Thyroid gland (tissue), 4 donors: ENCODE measurements around the gene PPHLN1. TPM values are rescaled to one million over a fixed set of nuclear protein-coding genes. Genes with fewer than 3 reads are reported as not detected.

Source experiments
- DNase-seq, 2 donors: peaks; one replicate each; pipeline ENCODE4 v3.0.0-alpha.2; 2019
- H3K27ac ChIP-seq, 3 donors: fragments of 200-600 bp; sonication (generic); 1 replicate in 2 of 3; 2 replicates in 1 of 3; pipeline ENCODE4 v1.5.1; 2016 to 2019; ENCODE audit warnings: mild to moderate bottlenecking in 1 of 3, moderate library complexity in 1 of 3
- H3K27me3 ChIP-seq: fragments of 200-600 bp; sonication (generic); one replicate; pipeline ENCODE4 v1.5.1; 2019
- H3K36me3 ChIP-seq, 2 donors: fragments of 200-600 bp; sonication (generic); one replicate each; pipeline ENCODE4 v1.5.1; 2016 to 2019
- H3K4me1 ChIP-seq, 2 donors: fragments of 200-600 bp; sonication (generic); one replicate each; pipeline ENCODE4 v1.5.1; 2017 to 2019
- H3K4me3 ChIP-seq, 3 donors: fragments of 200-600 bp; sonication (generic); replicated peaks in 1 of 3; 1 replicate in 2 of 3; 2 replicates in 1 of 3; pipeline ENCODE4 v1.5.1; 2016; ENCODE audit warnings: mild to moderate bottlenecking in 1 of 3
- H3K9me3 ChIP-seq: fragments of 200-600 bp; sonication (generic); one replicate; pipeline ENCODE4 v1.5.1; 2017
- POLR2A ChIP-seq, 2 donors: fragments of 450-650 bp; IDR thresholded peaks; one replicate each; pipeline ENCODE4 v1.6.1; 2017; ENCODE audit warnings: antibody characterized with exemption in 2 of 2, mild to moderate bottlenecking in 2 of 2, moderate library complexity in 1 of 2
- WGBS, 2 donors: methylation state at CpG; one replicate each; pipeline ENCODE4 v1.1.5; 2017; 5-methylcytosine and 5-hydroxymethylcytosine counted together
- intact Hi-C: fragments of 100-400 bp; cut with DNase I; formaldehyde crosslinking; loops from one replicate; pipeline ENCODE4 v1.15.1; 2023
- total RNA-seq, 4 donors: library from RNA; depleted of rRNA; stranded (reverse); fragments of >200 nt; gene quantifications; one replicate each; pipeline ENCODE4 v1.2.3, GENCODE V29; 2016
- TF ChIP-seq, protein P1 (sequence below), 6 experiments: fragments of 200-600 bp in 3 of 6; fragments of 450-650 bp in 3 of 6; sonication (generic) in 3 of 6; IDR thresholded peaks; one replicate each; pipeline ENCODE4 v1.5.1; 2016 to 2019; ENCODE audit warnings: antibody characterized with exemption in 6 of 6, mild to moderate bottlenecking in 2 of 6, inconsistent platforms in 1 of 6, moderate library complexity in 1 of 6

PPHLN1 gene
- total RNA-seq, 4 donors from 2014 or later: 57.9 to 91.3 (median 66.3) TPM

DNA sequence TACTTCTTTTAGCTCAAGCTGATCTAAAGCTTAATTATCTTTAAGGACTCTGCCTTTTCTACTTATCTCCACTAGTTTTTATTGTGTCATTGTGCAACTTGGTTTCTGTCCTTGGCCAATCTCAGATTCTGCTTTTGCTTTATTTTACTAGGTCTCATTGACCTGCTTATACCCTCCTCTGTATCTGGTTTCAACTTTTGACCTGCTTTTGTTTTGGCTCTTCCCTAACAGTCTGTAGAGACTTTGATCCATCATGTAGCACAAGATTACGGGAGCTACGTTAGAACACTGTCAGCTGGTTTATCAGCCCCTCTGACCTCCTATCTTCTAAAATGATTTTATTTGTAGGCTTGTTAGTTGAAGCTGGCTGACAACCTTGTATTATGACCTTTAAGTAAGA lies 43.7 kb upstream of the PPHLN1 start:
- H3K4me1 ChIP-seq: no peaks in the 10 kb centered on the region
- H3K27me3 ChIP-seq: no peaks in the 10 kb centered on the region
- DNase-seq: no peak
- WGBS, 2 donors: 80 to 82% methylated on average over 2 of the region's 2 CpGs
- no peak overlapping the region for H3K27ac ChIP-seq
- H3K9me3 ChIP-seq: no peaks in the 10 kb centered on the region
- TF ChIP-seq, protein P1, sequence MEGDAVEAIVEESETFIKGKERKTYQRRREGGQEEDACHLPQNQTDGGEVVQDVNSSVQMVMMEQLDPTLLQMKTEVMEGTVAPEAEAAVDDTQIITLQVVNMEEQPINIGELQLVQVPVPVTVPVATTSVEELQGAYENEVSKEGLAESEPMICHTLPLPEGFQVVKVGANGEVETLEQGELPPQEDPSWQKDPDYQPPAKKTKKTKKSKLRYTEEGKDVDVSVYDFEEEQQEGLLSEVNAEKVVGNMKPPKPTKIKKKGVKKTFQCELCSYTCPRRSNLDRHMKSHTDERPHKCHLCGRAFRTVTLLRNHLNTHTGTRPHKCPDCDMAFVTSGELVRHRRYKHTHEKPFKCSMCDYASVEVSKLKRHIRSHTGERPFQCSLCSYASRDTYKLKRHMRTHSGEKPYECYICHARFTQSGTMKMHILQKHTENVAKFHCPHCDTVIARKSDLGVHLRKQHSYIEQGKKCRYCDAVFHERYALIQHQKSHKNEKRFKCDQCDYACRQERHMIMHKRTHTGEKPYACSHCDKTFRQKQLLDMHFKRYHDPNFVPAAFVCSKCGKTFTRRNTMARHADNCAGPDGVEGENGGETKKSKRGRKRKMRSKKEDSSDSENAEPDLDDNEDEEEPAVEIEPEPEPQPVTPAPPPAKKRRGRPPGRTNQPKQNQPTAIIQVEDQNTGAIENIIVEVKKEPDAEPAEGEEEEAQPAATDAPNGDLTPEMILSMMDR (IDR thresholded peaks at IDR 0.05): no peak
- no peaks in the 10 kb centered on the region for H3K36me3 ChIP-seq
- H3K4me3 ChIP-seq: no peak overlapping the region
- intact Hi-C loops: no loop called here

DNA sequence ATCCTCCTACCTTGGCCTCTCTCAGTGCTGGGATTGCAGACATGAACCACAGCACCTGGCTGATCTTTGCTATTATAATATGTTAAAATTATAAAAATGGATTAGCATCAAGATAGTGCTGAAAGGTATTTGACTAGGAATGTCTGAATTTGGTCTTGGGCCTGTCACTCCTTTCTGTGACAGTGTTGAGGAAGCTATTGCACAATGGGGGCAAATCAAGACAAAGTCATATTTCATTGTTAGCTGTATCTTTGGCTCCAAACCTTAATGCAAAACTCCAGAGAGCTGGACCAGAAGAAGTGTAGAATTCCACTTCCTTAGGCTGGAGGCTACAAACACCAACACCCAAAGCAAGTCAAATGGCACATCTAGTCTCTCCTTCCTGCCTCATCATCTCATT lies 42.2 kb upstream of the PPHLN1 start:
- H3K27me3 ChIP-seq: no peaks in the 10 kb centered on the region
- no peaks in the 10 kb centered on the region for H3K4me1 ChIP-seq

DNA sequence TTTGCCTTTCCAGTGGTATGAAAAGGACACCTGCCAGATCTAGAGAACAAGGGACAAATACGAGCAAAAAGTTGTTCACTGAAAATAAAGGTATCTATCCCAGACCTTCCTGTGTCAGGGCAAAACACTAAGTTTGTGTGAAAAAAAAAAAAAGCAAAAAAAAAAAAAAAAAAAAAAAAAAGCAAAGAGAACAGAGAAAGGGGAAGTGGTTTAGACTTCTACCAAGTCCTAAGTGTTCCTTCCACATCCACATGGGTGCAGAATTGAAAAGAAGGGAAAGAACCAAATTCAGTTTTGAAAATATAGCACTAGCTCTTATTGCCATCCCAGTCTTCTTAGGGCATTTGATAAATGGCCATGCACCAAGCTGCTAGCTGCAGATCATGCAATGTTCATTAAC lies 41.8 kb upstream of the PPHLN1 start:
- TF ChIP-seq POLR2A (IDR thresholded peaks at IDR 0.05): no peak
- TF ChIP-seq, protein P1 (IDR thresholded peaks at IDR 0.05): no peak
- Histone ChIP-seq H3K4me3 (no peak overlapping the region), H3K4me1 (no peaks in the 10 kb centered on the region), H3K27ac (no peak overlapping the region), H3K27me3 (no peaks in the 10 kb centered on the region), H3K36me3 (no peaks in the 10 kb centered on the region), H3K9me3 (no peaks in the 10 kb centered on the region)
- intact Hi-C loops: no loop called here
- DNase-seq: no peak
- WGBS, 2 donors: 87 to 88% methylated on average over 1 of the region's 1 CpG

More for the DNA sequence above, 42.2 kb upstream of the PPHLN1 start:
- intact Hi-C loops: no loop called here
- no peak for TF ChIP-seq POLR2A (IDR thresholded peaks at IDR 0.05)
- TF ChIP-seq, protein P1 (IDR thresholded peaks at IDR 0.05): no peak
- Histone ChIP-seq H3K4me3 (no peak overlapping the region), H3K9me3 (no peaks in the 10 kb centered on the region), H3K27ac (no peak overlapping the region), H3K36me3 (no peaks in the 10 kb centered on the region)
- DNase-seq: no peak

DNA sequence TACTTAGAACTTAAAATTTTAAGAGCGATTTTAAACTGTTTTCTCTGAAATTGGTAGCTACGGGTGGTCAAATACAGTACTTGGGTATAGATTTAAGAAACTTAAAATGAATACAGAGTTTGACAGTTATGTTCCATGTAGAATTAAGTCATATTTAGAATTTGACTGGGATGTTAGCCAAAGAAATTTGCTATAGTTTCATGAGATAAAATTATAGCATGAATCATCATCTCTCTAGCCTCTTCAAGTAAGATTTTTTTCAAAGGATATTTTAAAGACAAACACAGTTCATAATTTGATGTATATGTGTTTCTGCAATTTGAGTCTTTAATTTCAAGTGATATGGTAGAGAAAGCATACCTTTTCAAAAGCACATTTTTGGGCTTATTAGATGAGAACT lies 41.1 kb upstream of the PPHLN1 start:
- H3K4me3 ChIP-seq: no peak overlapping the region
- TF ChIP-seq, protein P1 (IDR thresholded peaks at IDR 0.05): no peak
- TF ChIP-seq POLR2A (IDR thresholded peaks at IDR 0.05): no peak
- H3K4me1 ChIP-seq: no peaks in the 10 kb centered on the region
- DNase-seq: no peak
- H3K27me3 ChIP-seq: no peaks in the 10 kb centered on the region
- intact Hi-C loops: no loop called here
- 75 to 89% methylated on average over 2 of the region's 2 CpGs for WGBS, 2 donors
- H3K9me3 ChIP-seq: no peaks in the 10 kb centered on the region
- no peaks in the 10 kb centered on the region for H3K36me3 ChIP-seq
- no peak overlapping the region for H3K27ac ChIP-seq

DNA sequence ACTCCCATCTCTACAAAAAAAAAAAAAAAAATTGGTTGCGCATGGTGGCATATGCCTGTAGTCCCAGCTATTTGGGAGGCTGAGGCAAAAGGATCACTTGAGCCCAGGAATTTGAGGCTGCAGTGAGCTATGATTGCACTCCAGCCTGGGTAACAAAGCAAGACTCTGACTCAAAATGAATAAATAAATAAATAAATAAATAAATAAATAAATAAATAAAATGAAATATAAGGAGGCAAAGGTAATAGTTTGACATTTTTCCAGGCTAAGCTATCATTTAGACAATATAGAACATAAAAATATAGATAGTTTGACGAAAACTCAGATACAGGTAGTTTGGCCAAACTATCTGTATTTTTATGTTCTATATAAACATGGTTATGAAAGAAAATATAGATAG lies 40.5 kb upstream of the PPHLN1 start:
- intact Hi-C loops: no loop called here
- WGBS, 2 donors: 99% methylated on average over 2 of the region's 2 CpGs
- H3K4me1 ChIP-seq: no peaks in the 10 kb centered on the region

More for the DNA sequence above, 40.5 kb upstream of the PPHLN1 start:
- Histone ChIP-seq H3K9me3 (no peaks in the 10 kb centered on the region), H3K27ac (no peak overlapping the region), H3K27me3 (no peaks in the 10 kb centered on the region), H3K36me3 (no peaks in the 10 kb centered on the region), H3K4me3 (no peak overlapping the region)
- TF ChIP-seq, protein P1 (IDR thresholded peaks at IDR 0.05): no peak
- TF ChIP-seq POLR2A (IDR thresholded peaks at IDR 0.05): no peak
- no peak for DNase-seq
